Measurements from ENCODE around the gene MLH1.

DNA sequence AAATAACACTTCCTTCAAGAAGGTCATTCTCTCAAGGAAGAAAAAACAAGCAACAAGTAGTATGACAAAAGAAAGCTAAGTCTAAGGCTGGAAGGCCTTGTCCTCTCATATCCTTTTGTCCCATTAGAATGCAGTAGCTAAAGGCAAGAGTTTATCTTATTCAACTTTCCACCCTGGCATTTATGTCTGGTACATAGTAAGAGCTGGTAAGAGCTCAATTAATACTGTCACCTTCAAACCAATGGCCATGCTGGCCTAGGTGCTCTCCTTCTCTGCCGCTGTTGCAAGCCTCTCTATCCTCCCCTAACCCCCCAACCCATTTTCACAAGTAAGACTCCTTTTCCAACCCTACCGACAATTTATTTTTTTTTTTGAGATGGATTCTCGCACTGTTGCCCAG is 99.2 kb downstream of the MLH1 start:
- TF ChIP-seq EZH2phosphoT487 (IDR thresholded peaks at IDR 0.05; ENCODE audit: insufficient read depth, low read depth): no peak
- no peak for TF ChIP-seq EZH2 (IDR thresholded peaks at IDR 0.05; ENCODE audit: insufficient read depth, poor library complexity, severe bottlenecking)

Data from GM23248 (cell line).